OCI-LY3 (cell line): ENCODE results near the gene AQP5.

ENCODE experiments used
- CTCF ChIP-seq: fragments of 200-600, 300-600 bp; sonication (generic); IDR thresholded peaks from 2 replicates; pipeline ENCODE4 v1.5.1; 2014; ENCODE audit warnings: antibody characterized with exemption, low read length, low read depth
- EZH2phosphoT487 ChIP-seq: fragments of 200-600 bp; shearing (Covaris generic); IDR thresholded peaks from 2 replicates; pipeline ENCODE4 v1.6.1; 2018; ENCODE audit warnings: antibody characterized with exemption, mixed run types, low read depth

GRCh38 chr12:49942512-49942893 is 19.2 kb upstream of the AQP5 start:
- no peak for TF ChIP-seq CTCF
- TF ChIP-seq EZH2phosphoT487 = no peak
